Subcutaneous adipose tissue (tissue), 4 donors: ENCODE results near the gene ITGA8. TPM values are rescaled to one million over a fixed set of nuclear protein-coding genes. Genes with fewer than 3 reads are reported as not detected.

Experiments used
- total RNA-seq, 4 donors: library from RNA; depleted of rRNA; stranded (reverse); fragments of >200 nt; gene quantifications; one replicate each; pipeline ENCODE4 v1.1.0, GENCODE V29; 2016
- TF ChIP-seq, protein P1 (sequence below): fragments of 450-650 bp; IDR thresholded peaks from one replicate; pipeline ENCODE4 v1.5.1; 2016; ENCODE audit warnings: low read depth, mild to moderate bottlenecking, control low read depth, antibody characterized with exemption, moderate library complexity

Gene ITGA8
- total RNA-seq, 4 donors from 2014 or later, result 0.33 to 3.6 (median 2.4) TPM

DNA sequence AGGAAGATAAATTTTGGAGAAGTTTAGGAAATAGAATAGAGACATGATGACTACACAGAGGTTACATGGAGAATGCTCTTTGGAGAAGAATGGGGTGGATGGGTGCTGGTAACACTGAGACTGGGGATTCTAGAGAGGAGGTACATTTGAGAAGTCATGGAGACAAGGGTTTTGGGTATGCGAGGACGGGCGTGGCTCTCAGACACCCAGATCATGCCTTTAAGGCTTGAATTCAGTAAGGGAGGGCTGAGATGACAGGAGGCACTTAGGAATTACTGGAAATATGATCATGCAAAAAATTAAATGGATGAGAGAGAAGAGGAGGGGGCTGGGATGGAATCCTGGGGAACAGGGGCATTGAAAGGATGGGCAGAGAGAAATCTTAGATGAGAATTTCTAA lies 168.8 kb downstream of the ITGA8 start:
- TF ChIP-seq, protein P1, sequence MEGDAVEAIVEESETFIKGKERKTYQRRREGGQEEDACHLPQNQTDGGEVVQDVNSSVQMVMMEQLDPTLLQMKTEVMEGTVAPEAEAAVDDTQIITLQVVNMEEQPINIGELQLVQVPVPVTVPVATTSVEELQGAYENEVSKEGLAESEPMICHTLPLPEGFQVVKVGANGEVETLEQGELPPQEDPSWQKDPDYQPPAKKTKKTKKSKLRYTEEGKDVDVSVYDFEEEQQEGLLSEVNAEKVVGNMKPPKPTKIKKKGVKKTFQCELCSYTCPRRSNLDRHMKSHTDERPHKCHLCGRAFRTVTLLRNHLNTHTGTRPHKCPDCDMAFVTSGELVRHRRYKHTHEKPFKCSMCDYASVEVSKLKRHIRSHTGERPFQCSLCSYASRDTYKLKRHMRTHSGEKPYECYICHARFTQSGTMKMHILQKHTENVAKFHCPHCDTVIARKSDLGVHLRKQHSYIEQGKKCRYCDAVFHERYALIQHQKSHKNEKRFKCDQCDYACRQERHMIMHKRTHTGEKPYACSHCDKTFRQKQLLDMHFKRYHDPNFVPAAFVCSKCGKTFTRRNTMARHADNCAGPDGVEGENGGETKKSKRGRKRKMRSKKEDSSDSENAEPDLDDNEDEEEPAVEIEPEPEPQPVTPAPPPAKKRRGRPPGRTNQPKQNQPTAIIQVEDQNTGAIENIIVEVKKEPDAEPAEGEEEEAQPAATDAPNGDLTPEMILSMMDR, result no peak

DNA sequence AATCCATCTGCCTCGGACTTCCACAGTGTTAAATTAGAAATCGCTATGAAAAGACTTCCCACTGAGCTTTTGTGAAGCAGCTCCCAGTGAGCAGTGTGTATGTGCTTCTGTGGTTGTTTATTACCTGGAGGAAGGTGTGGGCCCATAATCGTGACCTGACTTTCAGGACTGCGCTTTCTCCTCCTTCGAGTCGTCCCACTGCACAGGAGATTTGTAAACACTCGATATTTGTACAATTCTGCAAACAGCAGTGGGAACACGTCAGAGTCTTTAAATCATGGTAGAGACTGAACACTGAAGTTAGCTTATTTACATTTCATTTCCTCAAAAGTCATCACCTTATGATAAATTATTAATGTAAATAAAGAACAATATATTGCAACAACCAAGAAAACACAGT lies 171.4 kb downstream of the ITGA8 start:
- TF ChIP-seq, protein P1, result no peak

GRCh38 chr10:15546606-15547005 lies 173.1 kb downstream of the ITGA8 start:
- TF ChIP-seq, protein P1, result no peak

DNA sequence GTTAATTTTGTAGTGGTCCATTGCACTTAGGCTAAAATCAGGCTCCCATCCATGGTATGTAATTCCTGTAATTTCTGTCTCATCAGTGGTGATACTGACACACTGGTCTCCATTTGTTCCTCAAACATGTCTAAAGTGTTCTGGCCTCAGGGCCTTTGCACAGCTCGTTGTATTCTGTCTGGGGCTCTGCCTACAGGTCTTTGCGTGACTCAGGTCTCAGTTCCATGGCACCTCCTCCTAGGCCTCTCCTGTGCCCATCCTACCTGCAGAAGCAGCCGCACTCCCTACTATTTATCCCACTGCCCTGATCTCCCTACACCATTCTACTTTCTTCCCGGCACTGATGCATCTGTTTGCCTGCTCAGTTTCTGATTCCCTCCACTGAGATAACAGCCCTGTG lies 173.8 kb downstream of the ITGA8 start:
- TF ChIP-seq, protein P1, result no peak

DNA sequence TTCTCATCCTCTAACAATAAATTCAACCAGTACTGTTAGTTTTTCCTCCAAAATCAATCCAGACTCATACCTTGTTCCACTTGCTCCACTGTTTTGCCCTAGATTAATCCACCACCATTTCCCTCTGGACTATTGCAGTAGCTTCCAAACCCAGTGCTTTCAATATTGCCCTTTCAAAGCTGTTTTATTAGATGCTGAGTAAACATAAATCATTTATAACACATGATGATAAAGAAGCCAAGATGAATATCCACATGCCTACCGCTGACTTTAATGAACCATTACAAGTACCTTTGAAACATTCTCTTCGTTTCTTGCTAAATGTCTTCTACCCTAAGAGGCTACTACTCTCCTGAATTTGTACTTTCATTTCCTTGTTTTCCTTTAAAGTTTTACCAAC lies 174.5 kb downstream of the ITGA8 start:
- TF ChIP-seq, protein P1, result no peak

DNA sequence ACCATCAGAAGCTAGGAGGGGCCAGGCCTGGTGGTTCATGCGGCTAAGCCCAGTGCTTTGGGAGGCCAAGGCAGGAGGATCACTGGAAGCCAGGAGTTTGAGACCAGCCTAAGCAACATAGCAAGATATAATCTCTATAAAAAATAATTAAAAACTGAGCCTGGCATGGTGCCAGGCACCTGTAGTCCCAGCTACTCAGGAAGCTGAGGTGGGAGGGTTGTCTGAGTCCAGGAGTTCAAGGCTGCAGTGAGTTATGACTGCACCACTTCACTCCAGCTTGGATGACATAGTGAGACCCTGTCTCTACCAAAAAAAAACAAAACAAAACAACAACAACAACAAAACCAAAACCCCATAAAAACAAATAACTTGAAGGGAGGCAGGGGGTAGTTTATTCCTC lies 175.7 kb downstream of the ITGA8 start:
- TF ChIP-seq, protein P1, result no peak

GRCh38 chr10:15542817-15543216 lies 176.9 kb downstream of the ITGA8 start:
- TF ChIP-seq, protein P1, result no peak

GRCh38 chr10:15541376-15541775 lies 178.3 kb downstream of the ITGA8 start:
- TF ChIP-seq, protein P1, result no peak
